Activated gamma-delta T cell treated with Interleukin-2 at 50 U/mL for 16 hours (primary cell): Measurements from ENCODE around the gene HHAT.

Experiments used
- DNase-seq: peaks from one replicate; pipeline ENCODE4 v3.0.0-alpha.2; 2020

Gene HHAT

GRCh38 chr1:210617293-210617692, 288.6 kb downstream of the HHAT start:
- no peak for DNase-seq

DNA sequence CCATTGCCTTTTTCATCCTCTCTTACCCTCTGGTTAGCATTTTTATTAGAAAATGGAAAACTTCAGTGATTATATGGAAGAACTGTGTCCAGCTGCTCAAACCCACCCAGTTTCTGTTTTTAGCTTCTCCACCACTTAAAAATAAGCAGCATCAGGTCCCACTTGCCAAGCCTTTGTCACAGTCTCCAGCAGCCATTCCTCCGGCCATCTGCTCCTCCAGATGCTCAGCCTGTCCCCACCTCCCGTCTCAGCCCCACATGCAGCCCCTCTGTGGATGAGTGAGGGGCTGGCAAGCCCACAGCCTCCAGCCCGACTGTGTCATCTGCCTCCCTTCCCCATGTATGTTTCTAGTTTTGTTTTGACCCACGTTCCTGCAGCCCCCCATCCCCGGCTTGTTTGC, 289.7 kb downstream of the HHAT start:
- DNase-seq, result no peak

DNA sequence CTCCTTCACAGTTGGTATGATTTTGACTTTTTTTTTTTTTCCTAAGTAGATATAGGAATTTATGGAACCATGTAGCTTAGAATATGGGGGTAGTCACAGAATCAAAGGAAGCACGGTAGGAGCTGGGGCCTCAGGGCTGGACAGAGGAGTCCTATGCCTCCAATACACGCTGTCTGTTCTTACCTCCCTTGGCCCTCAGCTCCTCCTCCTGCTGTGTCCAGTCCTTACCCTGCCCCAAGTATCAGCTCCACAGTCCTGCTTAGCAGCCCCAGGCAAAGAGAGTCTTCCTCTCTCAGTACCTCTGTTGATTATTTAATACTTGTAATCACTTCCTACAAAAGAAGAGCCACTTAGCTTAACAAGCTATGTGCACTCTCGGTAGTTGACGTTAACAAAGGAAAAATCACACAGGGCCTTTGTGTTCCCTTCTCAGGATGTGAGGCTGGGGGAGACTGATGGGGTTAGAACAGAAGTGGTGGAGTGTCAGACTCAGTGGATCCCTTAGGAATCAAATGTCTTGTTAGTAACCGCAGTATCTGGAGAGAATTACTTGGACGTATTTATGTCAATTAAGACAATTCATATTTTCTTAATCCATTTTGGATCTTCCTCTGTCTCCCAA, 292.3 kb downstream of the HHAT start:
- DNase-seq, result no peak

GRCh38 chr1:210621712-210622111, 293.0 kb downstream of the HHAT start:
- DNase-seq, result no peak

DNA sequence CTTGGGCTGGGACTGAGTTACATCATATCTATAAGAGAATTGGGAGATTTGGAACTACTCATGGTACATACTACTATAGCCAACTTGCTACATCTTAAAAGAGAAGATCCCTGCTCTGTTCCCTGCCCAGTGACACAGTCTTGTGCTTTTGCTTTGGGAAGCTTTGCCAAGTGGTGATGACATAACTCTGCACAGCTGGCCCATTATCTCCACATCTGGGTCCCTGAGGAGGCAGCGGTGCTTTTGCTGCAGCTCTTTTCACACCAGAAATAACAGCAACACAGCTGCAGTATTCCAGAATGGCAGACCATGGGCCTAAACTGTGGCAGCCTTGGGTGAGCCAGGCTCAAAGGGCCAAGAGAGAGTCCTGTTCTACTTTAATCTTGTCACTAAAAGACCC, 296.0 kb downstream of the HHAT start:
- no peak for DNase-seq

DNA sequence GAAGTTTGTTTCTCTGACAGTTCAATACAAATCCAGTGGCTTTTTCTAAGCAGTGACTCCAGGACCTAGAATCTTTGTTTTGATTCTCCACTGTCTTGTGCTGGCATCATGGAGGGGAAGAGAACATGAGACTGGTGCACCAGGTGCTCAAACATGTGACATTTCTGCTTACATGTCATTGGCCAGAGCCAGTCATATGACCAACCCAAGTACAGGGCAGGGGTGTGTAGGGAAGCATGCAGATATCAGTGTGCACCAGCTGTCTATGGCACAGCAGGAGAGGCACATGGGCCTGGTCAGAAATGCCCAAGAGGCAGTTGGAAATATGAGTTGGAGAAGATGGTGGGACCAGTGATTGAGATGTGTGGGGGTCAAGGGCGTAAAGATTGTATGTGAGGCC, 297.0 kb downstream of the HHAT start:
- no peak for DNase-seq

GRCh38 chr1:210626341-210626740, 297.6 kb downstream of the HHAT start:
- DNase-seq, result no peak

- DNase-seq, result no peak
Observed at GRCh38 chr1:210627755-210628154, 299.1 kb downstream of the HHAT start.

GRCh38 chr1:210629276-210629675, 300.6 kb downstream of the HHAT start:
- DNase-seq, result no peak

- DNase-seq, result no peak
Observed at GRCh38 chr1:210631399-210631798, 302.7 kb downstream of the HHAT start.

DNA sequence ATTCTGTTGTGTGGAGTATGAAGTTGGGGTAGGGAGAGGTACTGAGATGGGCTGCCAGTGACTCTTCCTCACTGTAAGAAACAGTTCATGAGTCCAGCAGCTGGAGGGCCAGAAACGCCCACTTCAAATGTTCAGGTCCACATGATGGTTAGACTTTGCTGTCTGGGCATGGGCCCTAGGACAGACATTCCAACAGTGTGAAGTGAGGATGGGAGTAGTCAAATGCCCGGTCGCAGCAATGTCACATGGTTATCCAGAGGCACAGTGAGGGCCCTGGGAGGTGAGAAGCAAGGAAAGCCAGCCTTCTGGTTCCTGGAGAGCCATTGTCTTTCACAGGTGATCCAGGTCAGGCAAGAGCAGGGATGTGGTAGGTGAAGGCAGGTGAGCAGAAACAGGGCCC, 304.4 kb downstream of the HHAT start:
- DNase-seq, result no peak

- DNase-seq, result no peak
Observed at GRCh38 chr1:210633636-210634035, 304.9 kb downstream of the HHAT start.

GRCh38 chr1:210635108-210635507, 306.4 kb downstream of the HHAT start:
- DNase-seq, result no peak

DNA sequence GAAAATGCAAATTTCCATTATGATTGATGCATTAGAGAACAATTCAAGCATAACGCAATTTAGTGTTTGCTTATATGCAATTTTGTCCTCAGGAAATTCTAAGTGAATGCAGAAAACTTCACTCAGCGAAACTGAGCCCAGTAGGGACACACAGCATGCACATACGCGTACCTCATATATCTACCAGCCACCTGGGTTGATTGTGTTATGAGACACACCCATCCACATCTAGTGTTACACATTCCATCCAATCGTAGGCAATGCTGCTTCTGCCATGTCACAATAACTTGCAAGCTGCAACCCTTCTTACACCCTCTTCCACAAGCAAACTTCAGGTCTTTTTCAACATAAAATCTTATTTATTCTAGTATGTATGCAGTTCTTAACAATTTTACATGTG, 312.9 kb downstream of the HHAT start:
- DNase-seq, result no peak

DNA sequence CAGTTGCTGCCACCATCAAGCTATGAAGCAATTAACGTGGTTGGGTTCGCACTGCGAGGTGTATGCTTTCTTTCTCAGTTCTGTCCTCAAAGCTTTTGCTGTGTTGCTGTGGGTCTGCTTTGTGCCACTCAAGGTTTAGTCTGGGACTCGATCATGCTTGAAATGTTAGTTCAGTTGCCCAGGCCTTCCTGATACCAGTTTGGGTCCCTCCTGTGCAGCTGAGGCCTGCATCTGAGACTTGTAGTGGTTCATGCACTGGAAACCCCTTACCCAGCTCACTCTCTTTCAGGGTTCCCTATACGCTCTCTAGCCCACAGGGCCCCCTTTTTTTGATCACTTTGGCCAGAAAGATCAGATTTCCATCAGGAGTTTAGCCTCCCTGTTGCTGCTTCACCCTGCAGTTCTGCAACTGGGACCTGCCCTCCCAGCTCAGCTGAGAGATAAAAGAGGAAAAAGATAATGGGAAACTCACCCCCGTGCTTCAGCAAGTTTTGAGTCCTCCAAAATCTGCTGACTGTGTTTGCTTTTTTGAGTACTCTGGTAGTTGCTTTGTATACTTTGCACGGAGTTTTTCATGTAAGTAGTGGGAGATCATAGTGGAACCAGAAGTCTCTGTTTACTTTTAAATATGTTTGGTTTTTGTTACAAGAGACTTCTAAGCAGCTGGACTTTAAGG, 317.0 kb downstream of the HHAT start:
- no peak for DNase-seq

DNA sequence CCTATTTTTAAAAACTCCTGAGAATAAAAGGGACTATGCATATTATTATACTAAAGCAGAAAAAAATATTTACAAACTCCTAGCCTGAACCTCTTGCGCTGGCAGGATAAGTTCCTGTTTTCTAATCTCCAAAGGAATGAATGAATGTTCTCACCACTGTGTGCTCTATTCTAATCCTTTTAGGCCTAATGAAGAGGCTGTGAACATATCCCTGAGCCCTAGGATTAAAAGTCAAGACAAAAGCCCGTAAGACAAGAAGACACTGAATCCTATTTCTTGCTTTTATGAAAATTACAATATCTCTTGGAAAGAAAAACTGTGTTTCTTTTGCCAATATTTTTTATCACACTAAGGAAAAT, 317.5 kb downstream of the HHAT start:
- DNase-seq, result no peak

GRCh38 chr1:210647406-210648333, 319.0 kb downstream of the HHAT start:
- no peak for DNase-seq

- no peak for DNase-seq
Observed at GRCh38 chr1:210648588-210649269, 320.0 kb downstream of the HHAT start.

GRCh38 chr1:210650403-210650802, 321.7 kb downstream of the HHAT start:
- no peak for DNase-seq

- DNase-seq, result no peak
Observed at GRCh38 chr1:210652329-210652954, 323.7 kb downstream of the HHAT start.

DNA sequence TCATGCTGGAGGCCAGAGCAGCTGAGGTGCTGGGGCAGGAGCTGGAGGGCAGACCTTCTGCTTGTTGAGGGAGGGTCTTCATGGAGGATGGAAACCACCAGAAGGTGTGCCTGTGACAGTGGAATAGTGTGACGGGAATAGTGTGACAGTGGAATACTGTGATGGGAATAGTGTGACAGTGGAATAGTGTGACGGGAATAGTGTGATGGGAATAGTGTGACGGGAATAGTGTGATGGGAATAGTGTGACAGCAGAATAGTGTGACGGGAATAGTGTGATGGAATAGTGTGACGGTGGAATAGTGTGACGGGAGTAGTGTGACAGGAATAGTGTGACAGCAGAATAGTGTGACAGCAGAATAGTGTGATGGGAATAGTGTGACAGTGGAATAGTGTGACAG, 325.1 kb downstream of the HHAT start:
- DNase-seq, result no peak

GRCh38 chr1:210654176-210654981, 325.7 kb downstream of the HHAT start:
- no peak for DNase-seq
